ENCODE data around the gene PARD3.

The PARD3 gene

GRCh38 chr10:34719746-34720145, 95.3 kb downstream of the PARD3 start:
- no peak for FAIRE-seq
- DNase-seq (ENCODE audit: insufficient read length, low spot score), result no peak
- TF ChIP-seq, protein P1, sequence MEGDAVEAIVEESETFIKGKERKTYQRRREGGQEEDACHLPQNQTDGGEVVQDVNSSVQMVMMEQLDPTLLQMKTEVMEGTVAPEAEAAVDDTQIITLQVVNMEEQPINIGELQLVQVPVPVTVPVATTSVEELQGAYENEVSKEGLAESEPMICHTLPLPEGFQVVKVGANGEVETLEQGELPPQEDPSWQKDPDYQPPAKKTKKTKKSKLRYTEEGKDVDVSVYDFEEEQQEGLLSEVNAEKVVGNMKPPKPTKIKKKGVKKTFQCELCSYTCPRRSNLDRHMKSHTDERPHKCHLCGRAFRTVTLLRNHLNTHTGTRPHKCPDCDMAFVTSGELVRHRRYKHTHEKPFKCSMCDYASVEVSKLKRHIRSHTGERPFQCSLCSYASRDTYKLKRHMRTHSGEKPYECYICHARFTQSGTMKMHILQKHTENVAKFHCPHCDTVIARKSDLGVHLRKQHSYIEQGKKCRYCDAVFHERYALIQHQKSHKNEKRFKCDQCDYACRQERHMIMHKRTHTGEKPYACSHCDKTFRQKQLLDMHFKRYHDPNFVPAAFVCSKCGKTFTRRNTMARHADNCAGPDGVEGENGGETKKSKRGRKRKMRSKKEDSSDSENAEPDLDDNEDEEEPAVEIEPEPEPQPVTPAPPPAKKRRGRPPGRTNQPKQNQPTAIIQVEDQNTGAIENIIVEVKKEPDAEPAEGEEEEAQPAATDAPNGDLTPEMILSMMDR (IDR thresholded peaks at IDR 0.05; ENCODE audit: insufficient read depth, missing control alignments), result no peak

GRCh38 chr10:34719328-34719727, 95.8 kb downstream of the PARD3 start:
- TF ChIP-seq, protein P1 (IDR thresholded peaks at IDR 0.05; ENCODE audit: insufficient read depth, missing control alignments), result no peak
- FAIRE-seq (no peak), DNase-seq (ENCODE audit: insufficient read length, low spot score) (no peak)

GRCh38 chr10:34717429-34717828, 97.7 kb downstream of the PARD3 start:
- TF ChIP-seq, protein P1 (IDR thresholded peaks at IDR 0.05; ENCODE audit: insufficient read depth, missing control alignments), result no peak
- DNase-seq (ENCODE audit: insufficient read length, low spot score) (no peak), FAIRE-seq (no peak)

- no peak for DNase-seq (ENCODE audit: insufficient read length, low spot score)
- no peak for FAIRE-seq
- TF ChIP-seq, protein P1 (IDR thresholded peaks at IDR 0.05; ENCODE audit: insufficient read depth, missing control alignments), result no peak
Measured at GRCh38 chr10:34716958-34717357, 98.1 kb downstream of the PARD3 start.

- no peak for FAIRE-seq
- DNase-seq (ENCODE audit: insufficient read length, low spot score), result no peak
- TF ChIP-seq, protein P1 (IDR thresholded peaks at IDR 0.05; ENCODE audit: insufficient read depth, missing control alignments), result no peak
Measured at GRCh38 chr10:34716234-34716633, 98.9 kb downstream of the PARD3 start.

DNA sequence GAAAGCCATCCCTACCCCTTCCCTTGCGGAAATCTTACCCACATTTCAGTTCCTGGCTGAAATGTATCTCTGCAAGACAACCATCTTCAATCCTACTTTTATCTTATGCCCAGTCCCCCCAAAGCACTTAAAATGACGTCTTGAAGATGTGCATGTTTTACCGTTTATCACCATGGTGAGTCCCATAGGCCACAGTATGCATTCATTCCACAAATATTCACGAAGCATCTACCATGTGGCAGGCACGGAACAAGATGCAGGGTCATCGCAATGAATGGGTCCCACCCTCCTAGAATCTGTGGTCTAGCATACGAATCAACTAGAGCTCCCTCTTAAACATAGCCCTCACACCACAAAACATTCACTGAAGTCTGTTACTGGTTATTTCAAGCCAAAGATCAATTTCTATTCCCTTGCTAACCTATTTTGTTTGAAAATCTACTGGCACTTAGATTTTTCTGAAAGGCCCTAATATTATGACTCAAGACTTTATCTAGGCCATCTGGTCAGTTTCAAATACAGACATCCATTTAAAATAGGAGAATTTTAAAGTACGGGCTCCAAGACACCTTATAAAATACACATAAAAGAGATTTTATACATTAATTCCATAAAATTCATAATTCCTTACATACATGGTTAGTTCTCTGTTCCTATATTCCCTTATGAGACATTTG, 99.4 kb downstream of the PARD3 start:
- DNase-seq (ENCODE audit: insufficient read length, low spot score), result no peak
- no peak for FAIRE-seq

GRCh38 chr10:34713875-34714274, 101.2 kb downstream of the PARD3 start:
- TF ChIP-seq, protein P1 (IDR thresholded peaks at IDR 0.05; ENCODE audit: insufficient read depth, missing control alignments), result no peak
- FAIRE-seq (no peak), DNase-seq (ENCODE audit: insufficient read length, low spot score) (no peak)

More for the DNA sequence above, 99.4 kb downstream of the PARD3 start:
- TF ChIP-seq, protein P1 (IDR thresholded peaks at IDR 0.05; ENCODE audit: insufficient read depth, missing control alignments), result no peak

Measured in D721Med (cell line).